ENCODE measurements around the gene ARHGEF19. TPM values are rescaled to one million over a fixed set of nuclear protein-coding genes. Genes with fewer than 3 reads are reported as not detected.
"Not testable (repeated sequence)": the region's sequence is repeated elsewhere in the genome, so short reads cannot be mapped to it uniquely, and the experiment has no call there.

The ARHGEF19 gene
- total RNA-seq, 1 experiment from 2014 or later, result 36.3 TPM

DNA sequence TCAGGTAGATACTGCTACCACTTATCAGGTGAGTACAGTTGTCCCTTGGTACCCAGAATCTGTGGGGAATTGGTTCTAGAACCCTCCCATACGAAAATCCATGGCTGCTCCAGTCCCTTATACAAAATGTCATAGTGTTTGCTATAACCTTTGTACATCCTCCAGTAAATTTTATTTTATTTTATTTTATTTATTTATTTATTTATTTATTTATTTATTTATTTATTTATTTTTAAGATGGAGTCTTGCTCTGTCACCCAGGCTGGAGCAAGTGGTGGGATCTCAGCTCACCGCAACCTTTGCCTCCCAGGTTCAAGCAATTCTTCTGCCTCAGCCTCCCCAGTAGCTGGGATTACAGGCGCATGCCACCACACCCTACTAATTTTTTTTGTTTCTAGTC lies 1.1 kb upstream of the ARHGEF19 start:
- H3K4me3 ChIP-seq, H3K27me3 ChIP-seq, DNase-seq, H3K36me3 ChIP-seq, H3K9me3 ChIP-seq: not testable (repeated sequence)

GRCh38 chr1:16213013-16213412 lies 561 bp upstream of the ARHGEF19 start:
- Histone ChIP-seq H3K36me3 (no peaks in the 10 kb centered on the region), H3K4me3 (no peak overlapping the region), H3K9me3 (no peaks in the 10 kb centered on the region), H3K27me3 (no peaks in the 10 kb centered on the region)
- no peak for DNase-seq

DNA sequence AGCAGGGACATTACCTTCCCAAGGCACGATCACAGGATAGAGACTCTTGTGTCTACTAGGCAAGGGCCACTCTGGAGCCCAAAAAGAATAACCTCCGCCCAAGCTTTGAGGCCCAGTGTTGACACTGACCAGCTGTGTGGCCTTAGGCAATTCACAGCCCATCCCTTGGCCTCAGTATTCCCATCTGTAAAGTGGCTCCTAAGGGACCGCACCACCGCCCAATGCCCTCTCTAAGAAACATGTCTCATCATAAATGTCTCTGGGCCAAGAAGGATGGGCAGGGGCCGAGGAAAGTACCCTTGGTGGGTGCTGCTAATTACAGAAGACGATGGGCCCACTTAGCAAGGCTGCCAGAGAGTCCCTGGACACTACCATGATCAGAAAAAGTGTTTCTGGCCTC lies 628 bp downstream of the ARHGEF19 start:
- DNase-seq, result no peak
- Histone ChIP-seq H3K27me3 (no peaks in the 10 kb centered on the region), H3K36me3 (no peaks in the 10 kb centered on the region), H3K9me3 (no peaks in the 10 kb centered on the region), H3K4me3 (no peak overlapping the region)

DNA sequence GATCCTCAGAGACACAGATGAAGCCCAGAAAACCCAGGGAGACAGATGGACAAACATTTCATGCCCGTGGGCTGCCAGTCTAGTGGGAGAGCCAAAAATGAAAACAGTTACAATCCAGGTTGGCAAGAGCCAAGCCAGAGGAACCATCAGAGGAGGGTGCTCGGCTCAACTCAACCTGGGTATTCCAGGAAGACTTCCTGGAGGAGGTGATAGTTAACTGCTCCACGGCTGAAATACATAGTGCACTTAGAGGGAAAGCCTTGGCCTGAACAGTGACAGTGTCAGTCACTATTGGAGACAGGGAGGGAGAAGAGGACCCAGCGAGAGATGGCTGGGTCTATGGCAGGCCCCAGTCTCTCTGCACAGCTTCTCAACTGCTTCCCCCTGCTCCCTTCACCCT lies 1.9 kb downstream of the ARHGEF19 start:
- no peak for DNase-seq
- Histone ChIP-seq H3K4me3 (no peak overlapping the region), H3K27me3 (no peaks in the 10 kb centered on the region), H3K9me3 (no peaks in the 10 kb centered on the region), H3K36me3 (no peaks in the 10 kb centered on the region; the same call in 1 of the 2 replicates)

GRCh38 chr1:16209847-16210407 lies 2.5 kb downstream of the ARHGEF19 start:
- Histone ChIP-seq H3K4me3 (no peak overlapping the region), H3K9me3 (no peaks in the 10 kb centered on the region), H3K27me3 (no peaks in the 10 kb centered on the region), H3K36me3 (peaks cover 4% of the 10 kb centered on the region)
- DNase-seq, result no peak

GRCh38 chr1:16209132-16209846 lies 3.2 kb downstream of the ARHGEF19 start:
- H3K27me3 ChIP-seq, result no peaks in the 10 kb centered on the region
- DNase-seq, result no peak
- H3K9me3 ChIP-seq, result no peaks in the 10 kb centered on the region
- H3K36me3 ChIP-seq, result peaks cover 9% of the 10 kb centered on the region
- no peak overlapping the region for H3K4me3 ChIP-seq

GRCh38 chr1:16208270-16208987 lies 4.0 kb downstream of the ARHGEF19 start:
- Histone ChIP-seq H3K27me3 (no peaks in the 10 kb centered on the region), H3K36me3 (peaks cover 12% of the 10 kb centered on the region), H3K9me3 (no peaks in the 10 kb centered on the region), H3K4me3 (no peak overlapping the region)
- peak; percentile 46 for DNase-seq

GRCh38 chr1:16207318-16208269 lies 4.9 kb downstream of the ARHGEF19 start:
- Histone ChIP-seq H3K9me3 (no peaks in the 10 kb centered on the region), H3K27me3 (no peaks in the 10 kb centered on the region), H3K36me3 (peaks cover 13% of the 10 kb centered on the region), H3K4me3 (peak overlapping the region; percentile 56)
- DNase-seq, result peak; percentile 72

GRCh38 chr1:16206547-16207317 lies 5.7 kb downstream of the ARHGEF19 start:
- Histone ChIP-seq H3K4me3 (peak overlapping the region; percentile 56), H3K36me3 (peaks cover 16% of the 10 kb centered on the region), H3K27me3 (no peaks in the 10 kb centered on the region), H3K9me3 (no peaks in the 10 kb centered on the region)
- peak; percentile 99 for DNase-seq

GRCh38 chr1:16205891-16206546 lies 6.4 kb downstream of the ARHGEF19 start:
- no peak for DNase-seq
- Histone ChIP-seq H3K36me3 (peaks cover 16% of the 10 kb centered on the region), H3K4me3 (peak overlapping the region; percentile 56), H3K9me3 (no peaks in the 10 kb centered on the region), H3K27me3 (no peaks in the 10 kb centered on the region)

- no peaks in the 10 kb centered on the region for H3K9me3 ChIP-seq
- no peak for DNase-seq
- H3K4me3 ChIP-seq, result no peak overlapping the region
Measured at GRCh38 chr1:16205334-16205671, 7.1 kb downstream of the ARHGEF19 start.

GRCh38 chr1:16204634-16205333 lies 7.7 kb downstream of the ARHGEF19 start:
- H3K4me3 ChIP-seq, result no peak overlapping the region
- H3K36me3 ChIP-seq, result peaks cover 16% of the 10 kb centered on the region
- no peak for DNase-seq

More at GRCh38 chr1:16205334-16205671, 7.1 kb downstream of the ARHGEF19 start:
- H3K36me3 ChIP-seq, result peaks cover 16% of the 10 kb centered on the region
- no peaks in the 10 kb centered on the region for H3K27me3 ChIP-seq

DNA sequence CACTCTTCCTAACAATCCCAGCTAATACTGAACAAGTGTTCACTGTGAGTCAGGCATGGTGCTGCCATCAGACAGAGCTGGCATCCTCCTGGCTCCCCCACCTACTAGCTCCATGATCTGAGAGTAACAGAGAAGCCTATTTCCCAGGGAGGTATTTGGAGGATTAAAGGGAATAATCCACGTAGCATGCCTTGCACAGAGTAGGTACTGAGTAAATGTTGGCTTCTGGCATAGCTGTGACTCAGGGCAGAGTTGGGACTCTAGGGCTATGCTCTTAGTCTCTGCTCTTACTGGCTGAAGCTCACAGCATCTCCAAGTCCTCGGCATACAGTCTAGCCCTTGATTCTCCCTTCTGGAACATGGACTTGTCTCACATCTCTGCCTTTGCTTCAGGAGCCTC lies 8.2 kb downstream of the ARHGEF19 start:
- no peak for DNase-seq
- Histone ChIP-seq H3K36me3 (peaks cover 16% of the 10 kb centered on the region), H3K27me3 (no peaks in the 10 kb centered on the region), H3K4me3 (no peak overlapping the region), H3K9me3 (no peaks in the 10 kb centered on the region)

More at GRCh38 chr1:16204634-16205333, 7.7 kb downstream of the ARHGEF19 start:
- Histone ChIP-seq H3K27me3 (no peaks in the 10 kb centered on the region), H3K9me3 (no peaks in the 10 kb centered on the region)

- Histone ChIP-seq H3K27me3 (no peaks in the 10 kb centered on the region), H3K4me3 (no peak overlapping the region), H3K9me3 (no peaks in the 10 kb centered on the region), H3K36me3 (peaks cover 16% of the 10 kb centered on the region)
- no peak for DNase-seq
Measured at GRCh38 chr1:16203550-16203949, 8.9 kb downstream of the ARHGEF19 start.
